HG02870 (cell line): Measurements from ENCODE around the gene OIP5.
"Not testable (repeated sequence)": the region's sequence is repeated elsewhere in the genome, so short reads cannot be mapped to it uniquely, and the experiment has no call there.

Experiments used
- ATAC-seq: cut with Tn5 transposase; IDR thresholded peaks from one replicate; pipeline ENCODE4 v1.9.1; 2021; ENCODE audit warnings: mild to moderate bottlenecking, moderate library complexity; ENCODE audit not compliant: unreplicated experiment

OIP5 gene

GRCh38 chr15:41332194-41333025 is at the start of gene OIP5, which contains the start of gene NUSAP1:
Gene OIP5 (minus strand): TSS chr15:41332591. CDS start chr15:41332561, 30 bp downstream.
Gene NUSAP1 (plus strand): TSS chr15:41332881. CDS start chr15:41332958, 77 bp downstream.
- ATAC-seq, result peak; percentile 80

GRCh38 chr15:41377978-41378377 is 45.6 kb upstream of the OIP5 start:
- no peak for ATAC-seq

GRCh38 chr15:41367418-41367817 is 35.0 kb upstream of the OIP5 start:
- no peak for ATAC-seq

GRCh38 chr15:41354371-41354770 is 22.0 kb upstream of the OIP5 start:
- ATAC-seq, result no peak

GRCh38 chr15:41350057-41350717 is 17.8 kb upstream of the OIP5 start:
- ATAC-seq, result no peak

GRCh38 chr15:41347236-41347635 is 14.8 kb upstream of the OIP5 start:
- ATAC-seq, result no peak

- no peak for ATAC-seq
Measured at GRCh38 chr15:41341519-41341918, 9.1 kb upstream of the OIP5 start.

- ATAC-seq, result no peak
Measured at GRCh38 chr15:41340189-41340695, 7.9 kb upstream of the OIP5 start.

- ATAC-seq, result no peak
Measured at GRCh38 chr15:41337631-41338522, 5.5 kb upstream of the OIP5 start.

- no peak for ATAC-seq
Measured at GRCh38 chr15:41337047-41337446, 4.7 kb upstream of the OIP5 start.

GRCh38 chr15:41336549-41336948 is 4.2 kb upstream of the OIP5 start:
- ATAC-seq, result no peak

- ATAC-seq, result no peak
Measured at GRCh38 chr15:41334293-41335120, 2.1 kb upstream of the OIP5 start.

- ATAC-seq, result peak; percentile 19
Measured at GRCh38 chr15:41333026-41333562, 703 bp upstream of the OIP5 start.

- no peak for ATAC-seq
Measured at GRCh38 chr15:41331833-41332193, 578 bp downstream of the OIP5 start.

GRCh38 chr15:41331281-41331680 is 1.1 kb downstream of the OIP5 start:
- no peak for ATAC-seq

GRCh38 chr15:41323611-41324010 is 8.8 kb downstream of the OIP5 start:
- no peak for ATAC-seq

- not testable (repeated sequence) for ATAC-seq
Measured at GRCh38 chr15:41320805-41321330, 11.5 kb downstream of the OIP5 start.

- ATAC-seq, result no peak
Measured at GRCh38 chr15:41309226-41309905, 23.0 kb downstream of the OIP5 start.

GRCh38 chr15:41307679-41308078 is 24.7 kb downstream of the OIP5 start:
- ATAC-seq, result no peak
